Measurements from ENCODE around the gene NEUROD4. TPM values are rescaled to one million over a fixed set of nuclear protein-coding genes. Genes with fewer than 3 reads are reported as not detected.

The NEUROD4 gene
- total RNA-seq, 1 donor from 2014 or later: not detected

- DNase-seq (ENCODE audit: low read depth) (no peak), FAIRE-seq (no peak)
- no peak for TF ChIP-seq CTCF (IDR thresholded peaks at IDR 0.05; ENCODE audit: insufficient read depth, low read length, severe bottlenecking)
- no peak overlapping the region for H3K4me3 ChIP-seq (ENCODE audit: low read depth, low read length)
- no peaks in the 10 kb centered on the region for H3K27me3 ChIP-seq (ENCODE audit: control insufficient read depth, insufficient read depth, low read length)
- H3K36me3 ChIP-seq (ENCODE audit: control insufficient read depth, insufficient read depth, low read length): no peaks in the 10 kb centered on the region
Measured at GRCh38 chr12:55039395-55040354, 19.9 kb downstream of the NEUROD4 start.

- no peak for TF ChIP-seq CTCF (IDR thresholded peaks at IDR 0.05; ENCODE audit: insufficient read depth, low read length, severe bottlenecking)
- FAIRE-seq: no peak
Measured at GRCh38 chr12:55041345-55042055, 21.7 kb downstream of the NEUROD4 start.

GRCh38 chr12:55043542-55043941, 23.8 kb downstream of the NEUROD4 start:
- TF ChIP-seq CTCF (IDR thresholded peaks at IDR 0.05; ENCODE audit: insufficient read depth, low read length, severe bottlenecking): no peak
- no peak for FAIRE-seq
- Histone ChIP-seq H3K36me3 (ENCODE audit: control insufficient read depth, insufficient read depth, low read length) (no peaks in the 10 kb centered on the region), H3K4me3 (ENCODE audit: low read depth, low read length) (no peak overlapping the region), H3K27me3 (ENCODE audit: control insufficient read depth, insufficient read depth, low read length) (no peaks in the 10 kb centered on the region)
- DNase-seq (ENCODE audit: low read depth): no peak

More at GRCh38 chr12:55041345-55042055, 21.7 kb downstream of the NEUROD4 start:
- Histone ChIP-seq H3K4me3 (ENCODE audit: low read depth, low read length) (no peak overlapping the region), H3K27me3 (ENCODE audit: control insufficient read depth, insufficient read depth, low read length) (no peaks in the 10 kb centered on the region), H3K36me3 (ENCODE audit: control insufficient read depth, insufficient read depth, low read length) (no peaks in the 10 kb centered on the region)
- DNase-seq (ENCODE audit: low read depth): peak; percentile 10

- Histone ChIP-seq H3K36me3 (ENCODE audit: control insufficient read depth, insufficient read depth, low read length) (no peaks in the 10 kb centered on the region), H3K27me3 (ENCODE audit: control insufficient read depth, insufficient read depth, low read length) (no peaks in the 10 kb centered on the region), H3K4me3 (ENCODE audit: low read depth, low read length) (no peak overlapping the region)
- no peak for FAIRE-seq
- no peak for DNase-seq (ENCODE audit: low read depth)
- no peak for TF ChIP-seq CTCF (IDR thresholded peaks at IDR 0.05; ENCODE audit: insufficient read depth, low read length, severe bottlenecking)
Measured at GRCh38 chr12:55044135-55044534, 24.4 kb downstream of the NEUROD4 start.

- no peak overlapping the region for H3K4me3 ChIP-seq (ENCODE audit: low read depth, low read length)
- DNase-seq (ENCODE audit: low read depth) (no peak), FAIRE-seq (no peak)
- H3K36me3 ChIP-seq (ENCODE audit: control insufficient read depth, insufficient read depth, low read length): no peaks in the 10 kb centered on the region
- H3K27me3 ChIP-seq (ENCODE audit: control insufficient read depth, insufficient read depth, low read length): no peaks in the 10 kb centered on the region
- no peak for TF ChIP-seq CTCF (IDR thresholded peaks at IDR 0.05; ENCODE audit: insufficient read depth, low read length, severe bottlenecking)
Measured at GRCh38 chr12:55049676-55050075, 29.9 kb downstream of the NEUROD4 start.

Data from bronchial epithelial cell (primary cell).